Ishikawa (cell line): ENCODE data around the gene PRMT7.

Experiments
- YY1 ChIP-seq: IDR thresholded peaks from 2 replicates; pipeline ENCODE4 v1.6.1; 2012; ENCODE audit warnings: low read depth
- TF ChIP-seq, protein P1 (sequence below): IDR thresholded peaks from 2 replicates; pipeline ENCODE4 v1.6.1; 2012

DNA sequence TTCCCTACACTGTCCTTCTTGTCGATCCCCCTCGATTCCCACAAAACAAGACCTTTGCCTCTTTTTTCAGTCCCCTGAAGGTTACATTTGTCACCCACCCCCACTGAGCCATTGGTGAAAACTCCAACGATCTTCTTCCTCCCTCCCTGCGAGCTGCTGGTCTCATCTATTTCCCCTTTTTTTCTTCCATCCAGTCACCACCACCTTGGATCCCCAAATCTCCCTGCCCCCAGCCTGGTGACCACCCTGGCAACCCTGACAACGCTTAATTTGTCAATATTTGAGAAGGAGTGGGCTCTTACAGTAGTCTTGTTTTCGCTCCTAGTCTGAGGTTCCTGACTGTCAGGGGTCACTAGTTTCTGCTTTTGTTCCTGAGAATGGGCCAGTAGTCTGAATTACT, 74.6 kb downstream of the PRMT7 start:
- TF ChIP-seq, protein P1, sequence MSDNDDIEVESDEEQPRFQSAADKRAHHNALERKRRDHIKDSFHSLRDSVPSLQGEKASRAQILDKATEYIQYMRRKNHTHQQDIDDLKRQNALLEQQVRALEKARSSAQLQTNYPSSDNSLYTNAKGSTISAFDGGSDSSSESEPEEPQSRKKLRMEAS: no peak
- no peak for TF ChIP-seq YY1
